Prostate gland (tissue), 2 donors: ENCODE results near the gene CLECL1. TPM values are rescaled to one million over a fixed set of nuclear protein-coding genes. Genes with fewer than 3 reads are reported as not detected.
"Not testable (repeated sequence)": the region's sequence is repeated elsewhere in the genome, so short reads cannot be mapped to it uniquely, and the experiment has no call there.

Source experiments
- DNase-seq: peaks from one replicate; pipeline ENCODE4 v3.0.0-alpha.2; 2019; ENCODE audit warnings: low spot score
- H3K27ac ChIP-seq, 2 donors: fragments of 200-600 bp; sonication (generic); 2 replicates each; pipeline ENCODE4 v1.5.1; 2017 to 2019
- H3K27me3 ChIP-seq: fragments of 200-600 bp; sonication (generic); replicated peaks from 2 replicates; pipeline ENCODE4 v1.5.1; 2019; ENCODE audit not compliant: insufficient read depth
- H3K36me3 ChIP-seq, 2 donors: fragments of 200-600 bp; sonication (generic); 1 replicate in 1 of 2; 2 replicates in 1 of 2; pipeline versions ENCODE4 v1.5.1 to v1.8.1; 2017 to 2019
- H3K4me1 ChIP-seq: fragments of 200-600 bp; sonication (generic); replicated peaks from 2 replicates; pipeline ENCODE4 v1.5.1; 2019
- H3K4me3 ChIP-seq, 2 donors: fragments of 200-600 bp; sonication (generic); 2 replicates each; pipeline ENCODE4 v1.5.1; 2017 to 2019
- H3K9me3 ChIP-seq: fragments of 200-600 bp; sonication (generic); 2 replicates; pipeline ENCODE4 v1.5.1; 2017
- CTCF ChIP-seq, 4 experiments: fragments of 200-600 bp in 2 of 4; fragments of 450-650 bp in 2 of 4; sonication (generic) in 2 of 4; IDR thresholded peaks; 1 replicate in 3 of 4; 2 replicates in 1 of 4; pipeline ENCODE4 v1.5.1; 2016 to 2019; ENCODE audit warnings: antibody characterized with exemption in 4 of 4, mild to moderate bottlenecking in 2 of 4, moderate library complexity in 2 of 4
- POLR2A ChIP-seq: fragments of 450-650 bp; IDR thresholded peaks from one replicate; pipeline ENCODE4 v1.6.1; 2016; ENCODE audit warnings: antibody characterized with exemption, mild to moderate bottlenecking
- POLR2AphosphoS5 ChIP-seq: sonication (generic); formaldehyde crosslinking; IDR thresholded peaks from one replicate; pipeline ENCODE4 v1.6.1; 2017; ENCODE audit warnings: antibody characterized with exemption
- WGBS: methylation state at CpG from one replicate; pipeline ENCODE4 v1.1.5; 2018; 5-methylcytosine and 5-hydroxymethylcytosine counted together
- intact Hi-C: fragments of 100-400 bp; cut with DNase I; formaldehyde crosslinking; loops from one replicate; pipeline ENCODE4 v1.14.2; 2022
- total RNA-seq, 2 donors: library from RNA; depleted of rRNA; stranded (reverse); fragments of >200 nt; gene quantifications; one replicate each; pipeline ENCODE4 v1.1.0, GENCODE V29; 2016

CLECL1 gene
- total RNA-seq, 2 donors from 2014 or later, result not detected

- WGBS, result 61% methylated on average over 3 of the region's 3 CpGs
- DNase-seq, result no peak
- intact Hi-C loops, result loop anchor here (10.0 kb wide), 1 partner anchor 390 kb away; the partner anchor contains the start of gene CLEC7A
- no peak for TF ChIP-seq CTCF (IDR thresholded peaks at IDR 0.05)
- no peak for TF ChIP-seq POLR2AphosphoS5
- no peak for TF ChIP-seq POLR2A
- no peaks in the 10 kb centered on the region for H3K9me3 ChIP-seq
- no peaks in the 10 kb centered on the region for H3K27me3 ChIP-seq
- H3K4me3 ChIP-seq, result no peak overlapping the region
- no peak overlapping the region for H3K27ac ChIP-seq
- no peaks in the 10 kb centered on the region for H3K36me3 ChIP-seq
- H3K4me1 ChIP-seq, result no peaks in the 10 kb centered on the region
These were observed 12.3 kb upstream of the CLECL1 start for GRCh38 chr12:9745199-9745598.

- no peak for DNase-seq
- Histone ChIP-seq H3K4me1 (no peaks in the 10 kb centered on the region), H3K36me3 (no peaks in the 10 kb centered on the region), H3K4me3 (no peak overlapping the region), H3K9me3 (no peaks in the 10 kb centered on the region), H3K27ac (peak overlapping the region in 1 of 2 donors; percentile 19), H3K27me3 (no peaks in the 10 kb centered on the region)
- TF ChIP-seq POLR2AphosphoS5, result no peak
- no peak for TF ChIP-seq POLR2A
- no peak for TF ChIP-seq CTCF (IDR thresholded peaks at IDR 0.05)
- intact Hi-C loops, result loop anchor here (10.0 kb wide), 1 partner anchor 392 kb away; the partner anchor contains the start of gene CLEC7A
- 36% methylated on average over 5 of the region's 5 CpGs for WGBS
These were observed 9.8 kb upstream of the CLECL1 start for GRCh38 chr12:9742661-9743060.

GRCh38 chr12:9741726-9742125 lies 8.8 kb upstream of the CLECL1 start:
- Histone ChIP-seq H3K27me3 (no peaks in the 10 kb centered on the region), H3K4me3 (no peak overlapping the region), H3K4me1 (no peaks in the 10 kb centered on the region), H3K9me3 (no peaks in the 10 kb centered on the region), H3K36me3 (no peaks in the 10 kb centered on the region), H3K27ac (no peak overlapping the region)
- intact Hi-C loops, result loop anchor here (10.0 kb wide), 1 partner anchor 393 kb away; the partner anchor contains the start of gene CLEC7A
- TF ChIP-seq POLR2A (no peak), CTCF (IDR thresholded peaks at IDR 0.05) (no peak), POLR2AphosphoS5 (no peak)
- no peak for DNase-seq
- whole genome bisulfite sequencing, result 84% methylated on average over 4 of the region's 4 CpGs

DNA sequence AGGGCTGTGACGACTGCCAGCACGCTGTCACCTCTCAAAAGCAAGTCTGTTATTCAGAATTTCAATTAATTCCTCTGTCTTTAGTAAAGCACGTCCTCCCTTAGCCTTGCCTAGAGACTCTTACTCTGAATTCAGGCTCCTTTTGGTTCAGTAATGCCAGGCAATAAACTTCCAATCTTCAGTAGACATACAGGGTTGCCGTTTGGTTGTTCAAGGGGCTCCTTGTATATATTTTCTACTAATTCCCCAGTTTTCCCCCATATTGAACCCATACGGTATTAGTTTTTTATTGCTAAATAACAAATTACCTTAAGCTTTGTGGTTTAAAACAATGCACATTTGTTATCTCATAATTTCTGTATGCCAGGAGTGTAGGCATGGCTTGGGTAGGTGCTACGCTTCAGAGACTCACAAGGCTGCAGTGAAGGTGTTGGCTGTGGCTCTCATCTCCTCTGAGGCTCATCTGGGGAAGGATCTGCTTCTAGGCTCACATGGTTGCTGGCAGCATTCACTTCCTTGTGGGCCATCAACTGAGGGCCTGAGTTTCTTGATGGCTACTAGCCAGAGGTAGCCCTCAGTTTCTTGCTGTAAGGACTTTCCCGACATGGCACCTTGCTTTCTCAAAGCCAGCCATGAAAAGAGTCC lies 7.3 kb upstream of the CLECL1 start:
- intact Hi-C loops, result loop anchor here (10.0 kb wide), 1 partner anchor 395 kb away; the partner anchor contains the start of gene CLEC7A
- TF ChIP-seq CTCF (IDR thresholded peaks at IDR 0.05), result no peak
- no peak for TF ChIP-seq POLR2A
- TF ChIP-seq POLR2AphosphoS5, result no peak
- H3K4me1 ChIP-seq, result no peaks in the 10 kb centered on the region
- H3K36me3 ChIP-seq, result no peaks in the 10 kb centered on the region
- no peak for DNase-seq
- H3K9me3 ChIP-seq, result no peaks in the 10 kb centered on the region
- no peaks in the 10 kb centered on the region for H3K27me3 ChIP-seq
- peak overlapping the region in 1 of 2 donors; percentile 30 for H3K4me3 ChIP-seq
- peak overlapping the region in 1 of 2 donors; percentile 58 for H3K27ac ChIP-seq
- WGBS, result 86% methylated on average over 7 of the region's 7 CpGs

GRCh38 chr12:9739404-9740105 lies 6.7 kb upstream of the CLECL1 start:
- not testable (repeated sequence) for H3K4me1 ChIP-seq, H3K36me3 ChIP-seq, H3K9me3 ChIP-seq, DNase-seq, H3K27me3 ChIP-seq
- Histone ChIP-seq H3K27ac (peak overlapping the region in 1 of 2 donors; percentile 58), H3K4me3 (peak overlapping the region in 1 of 2 donors; percentile 30)
- WGBS, result 82% methylated on average over 32 of the region's 54 CpGs
- intact Hi-C loops, result loop anchor here (10.0 kb wide), 1 partner anchor 395 kb away; the partner anchor contains the start of gene CLEC7A

- H3K27me3 ChIP-seq, intact Hi-C loops, H3K4me3 ChIP-seq, H3K4me1 ChIP-seq, H3K9me3 ChIP-seq, DNase-seq, H3K36me3 ChIP-seq, H3K27ac ChIP-seq: not testable (repeated sequence)
- 94% methylated on average over 14 of the region's 14 CpGs for WGBS
These were observed 6.0 kb upstream of the CLECL1 start for GRCh38 chr12:9738905-9739304.
